H1 (cell line): ENCODE data around the gene RTP1. TPM values are rescaled to one million over a fixed set of nuclear protein-coding genes. Genes with fewer than 3 reads are reported as not detected.

Experiments used
- CTCF ChIA-PET: fragments of 300-600 bp; sonication (Branson Sonifier 250); formaldehyde crosslinking; loops from one replicate; lab custom pipeline; 2021; ENCODE audit not compliant: partially characterized antibody; lab: Charles Lee
- POLR2A ChIA-PET: fragments of 300-600 bp; sonication (Branson Sonifier 250); formaldehyde crosslinking; loops from one replicate; lab custom pipeline; 2021; ENCODE audit warnings: inconsistent platforms; ENCODE audit not compliant: partially characterized antibody; lab: Charles Lee
- DNase-seq, 2 experiments: peaks; one replicate each; pipeline versions ENCODE4 v3.0.0 to v3.0.0-alpha.2; 2010 to 2022; ENCODE audit warnings: low spot score in 2 of 2, low read depth in 1 of 2, mixed read lengths in 1 of 2
- FAIRE-seq: peaks from 2 replicates; lab custom pipeline; 2011; peaks lifted over from hg19 to GRCh38; lab: Jason Lieb, UNC
- H2AFZ ChIP-seq: 2 replicates; pipeline ENCODE4 v1.8.1; 2012; ENCODE audit warnings: low read length, inconsistent platforms
- H2AK5ac ChIP-seq: 2 replicates; pipeline ENCODE4 v1.6.1; 2013; ENCODE audit warnings: low read depth, low read length
- H2BK120ac ChIP-seq: replicated peaks from 2 replicates; pipeline ENCODE3; 2013; ENCODE audit warnings: low read depth, low read length, inconsistent platforms
- H2BK12ac ChIP-seq: 2 replicates; pipeline ENCODE4 v1.6.1; 2013; ENCODE audit warnings: low read depth, low read length
- H2BK15ac ChIP-seq: 2 replicates; pipeline ENCODE4 v1.6.1; 2013; ENCODE audit warnings: low read length
- H2BK20ac ChIP-seq: 2 replicates; pipeline ENCODE4 v1.6.1; 2013; ENCODE audit warnings: low read length
- H2BK5ac ChIP-seq: 2 replicates; pipeline ENCODE4 v1.6.1; 2013; ENCODE audit warnings: low read depth, low read length
- H3K14ac ChIP-seq: 2 replicates; pipeline ENCODE4 v1.6.1; 2013; ENCODE audit warnings: inconsistent platforms; ENCODE audit not compliant: insufficient read length
- H3K18ac ChIP-seq: 2 replicates; pipeline ENCODE4 v1.6.1; 2013; ENCODE audit warnings: low read length; ENCODE audit errors: extremely low read depth
- H3K23ac ChIP-seq: 2 replicates; pipeline ENCODE4 v1.6.1; 2013; ENCODE audit warnings: inconsistent platforms; ENCODE audit not compliant: insufficient read length
- H3K23me2 ChIP-seq: 2 replicates; pipeline ENCODE4 v1.6.1; 2013; ENCODE audit warnings: low read depth, low read length
- H3K27ac ChIP-seq: 2 replicates; pipeline ENCODE4 v1.6.1; 2011; ENCODE audit warnings: low read depth, low read length, inconsistent platforms
- H3K27me3 ChIP-seq, 4 experiments: replicated peaks in 1 of 4; 1 replicate in 1 of 4; 2 replicates in 3 of 4; pipeline versions ENCODE4 v1.6.1 to v1.8.1; 2011 to 2013; ENCODE audit warnings: low read length in 3 of 4, mild to moderate bottlenecking in 3 of 4, inconsistent platforms in 2 of 4, mixed read lengths in 2 of 4, moderate library complexity in 1 of 4; ENCODE audit not compliant: control insufficient read depth in 3 of 4, insufficient read depth in 3 of 4; ENCODE audit errors: extremely low read depth in 1 of 4
- H3K36me3 ChIP-seq, 4 experiments: 2 replicates each; pipeline versions ENCODE4 v1.6.1 to v1.8.1; 2011 to 2013; ENCODE audit warnings: mild to moderate bottlenecking in 4 of 4, low read length in 3 of 4, moderate library complexity in 2 of 4, control low read depth in 1 of 4, inconsistent platforms in 1 of 4; ENCODE audit not compliant: insufficient read depth in 4 of 4, control insufficient read depth in 2 of 4
- H3K4ac ChIP-seq: replicated peaks from 2 replicates; pipeline ENCODE3; 2013; ENCODE audit warnings: low read length, low read depth, mixed read lengths, inconsistent platforms; ENCODE audit not compliant: insufficient read length
- H3K4me1 ChIP-seq, 4 experiments: replicated peaks in 1 of 4; 1 replicate in 1 of 4; 2 replicates in 3 of 4; pipeline versions ENCODE4 v1.6.1 to v1.8.1; 2011 to 2013; ENCODE audit warnings: low read length in 3 of 4, inconsistent platforms in 2 of 4, mixed read lengths in 1 of 4; ENCODE audit not compliant: insufficient read depth in 4 of 4, control insufficient read depth in 3 of 4
- H3K4me2 ChIP-seq, 2 experiments: 2 replicates each; pipeline versions ENCODE4 v1.6.1 to v1.8.1; 2011 to 2013; ENCODE audit warnings: low read depth in 2 of 2, low read length in 2 of 2, control low read depth in 1 of 2, inconsistent platforms in 1 of 2, mild to moderate bottlenecking in 1 of 2; ENCODE audit not compliant: insufficient read depth in 1 of 2
- H3K4me3 ChIP-seq, 4 experiments: fragments of 200-600, 300-600 bp in 1 of 4; sonication (generic), shearing (Covaris generic), sonication (Bioruptor Twin) in 1 of 4; 2 replicates each; pipeline versions ENCODE4 v1.5.1 to v1.8.1; 2011 to 2016; ENCODE audit warnings: low read length in 4 of 4, low read depth in 3 of 4, control low read depth in 2 of 4, inconsistent platforms in 2 of 4, mild to moderate bottlenecking in 2 of 4, mixed read lengths in 1 of 4, moderate library complexity in 1 of 4; ENCODE audit not compliant: insufficient read depth in 2 of 4; ENCODE audit errors: extremely low read depth in 1 of 4
- H3K56ac ChIP-seq: replicated peaks from 2 replicates; pipeline ENCODE3; 2013; ENCODE audit warnings: low read depth, mild to moderate bottlenecking, mixed read lengths, low read length, inconsistent platforms; ENCODE audit not compliant: insufficient read length
- H3K79me1 ChIP-seq: 2 replicates; pipeline ENCODE4 v1.6.1; 2013; ENCODE audit warnings: low read depth, low read length, control low read depth
- H3K79me2 ChIP-seq, 2 experiments: 2 replicates each; pipeline versions ENCODE4 v1.6.1 to v1.8.1; 2012 to 2013; ENCODE audit warnings: low read length in 2 of 2, mild to moderate bottlenecking in 2 of 2, inconsistent platforms in 1 of 2; ENCODE audit not compliant: insufficient read depth in 2 of 2, control insufficient read depth in 1 of 2
- H3K9ac ChIP-seq, 4 experiments: replicated peaks in 1 of 4; 1 replicate in 1 of 4; 2 replicates in 3 of 4; pipeline versions ENCODE4 v1.6.1 to v1.8.1; 2011 to 2013; ENCODE audit warnings: low read depth in 3 of 4, low read length in 3 of 4, control low read depth in 2 of 4, mild to moderate bottlenecking in 2 of 4, moderate library complexity in 2 of 4, inconsistent platforms in 1 of 4; ENCODE audit errors: extremely low read depth in 1 of 4
- H3K9me3 ChIP-seq, 2 experiments: 2 replicates each; pipeline versions ENCODE4 v1.6.1 to v1.8.1; 2012 to 2013; ENCODE audit warnings: mild to moderate bottlenecking in 2 of 2, moderate library complexity in 2 of 2, control low read depth in 1 of 2, inconsistent platforms in 1 of 2, low read depth in 1 of 2, low read length in 1 of 2, mixed read lengths in 1 of 2; ENCODE audit not compliant: insufficient read depth in 2 of 2
- H4K20me1 ChIP-seq, 2 experiments: replicated peaks in 1 of 2; 2 replicates each; pipeline versions ENCODE3 to v1.8.1; 2011 to 2013; ENCODE audit warnings: inconsistent platforms in 2 of 2, low read length in 2 of 2, mild to moderate bottlenecking in 1 of 2; ENCODE audit not compliant: insufficient read depth in 2 of 2, control insufficient read depth in 1 of 2
- H4K5ac ChIP-seq: 2 replicates; pipeline ENCODE4 v1.6.1; 2013; ENCODE audit warnings: low read length, low read depth, mixed read lengths, inconsistent platforms; ENCODE audit not compliant: insufficient read length
- H4K8ac ChIP-seq: 2 replicates; pipeline ENCODE4 v1.8.0; 2013; ENCODE audit warnings: mild to moderate bottlenecking, moderate library complexity, low read length, inconsistent platforms; ENCODE audit not compliant: insufficient read depth; ENCODE audit errors: extremely low read depth
- H4K91ac ChIP-seq: replicated peaks from 2 replicates; pipeline ENCODE3; 2013; ENCODE audit warnings: low read length, mixed read lengths, inconsistent platforms; ENCODE audit not compliant: insufficient read length
- HDAC2 ChIP-seq, 2 experiments: fragments of 300-600 bp in 1 of 2; sonication (generic) in 1 of 2; IDR thresholded peaks; 2 replicates each; pipeline ENCODE4 v1.6.1; 2011 to 2012; ENCODE audit warnings: low read depth in 2 of 2, low read length in 2 of 2, mild to moderate bottlenecking in 2 of 2, moderate library complexity in 2 of 2, borderline replicate concordance in 1 of 2, inconsistent platforms in 1 of 2
- KDM5A ChIP-seq: fragments of 200-600 bp; IDR thresholded peaks from 2 replicates; pipeline ENCODE4 v1.7.1; 2012; ENCODE audit warnings: mild to moderate bottlenecking, low read length, inconsistent platforms, mixed read lengths
- NANOG ChIP-seq: IDR thresholded peaks from 2 replicates; pipeline ENCODE4 v1.6.1; 2011; ENCODE audit warnings: low read length, low read depth, mild to moderate bottlenecking, inconsistent platforms; ENCODE audit not compliant: insufficient read depth, poor library complexity, severe bottlenecking
- PHF8 ChIP-seq: fragments of 200-600 bp; sonication (generic); conservative IDR thresholded peaks from 2 replicates; pipeline ENCODE4 v1.7.1; 2012; ENCODE audit warnings: low read depth, mild to moderate bottlenecking, inconsistent platforms, low read length, moderate library complexity
- RAD21 ChIP-seq, 2 experiments: IDR thresholded peaks in 1 of 2; conservative IDR thresholded peaks in 1 of 2; 2 replicates each; pipeline ENCODE4 v1.6.1; 2011; ENCODE audit warnings: low read depth in 2 of 2, low read length in 2 of 2, improper control_type of control experiment in 1 of 2, inconsistent platforms in 1 of 2, mild to moderate bottlenecking in 1 of 2, moderate library complexity in 1 of 2
- YY1 ChIP-seq: IDR thresholded peaks from 2 replicates; pipeline ENCODE4 v1.6.1; 2011; ENCODE audit warnings: low read depth, mild to moderate bottlenecking, low read length
- WGBS, 2 experiments: shearing (Covaris generic) in 1 of 2; methylation state at CpG; one replicate each; pipeline versions ENCODE4 v1.1.6 to v1.1.7; 2013 to 2015; ENCODE audit warnings: low lambda C conversion rate in 2 of 2, mixed read lengths in 2 of 2, inconsistent platforms in 1 of 2, low coverage in 1 of 2, missing lambda C conversion rate in 1 of 2; ENCODE audit not compliant: insufficient replicate concordance in 2 of 2, insufficient coverage in 1 of 2, insufficient read length in 1 of 2; ENCODE audit errors: extremely low coverage in 1 of 2, missing lambda C conversion rate in 1 of 2; 5-methylcytosine and 5-hydroxymethylcytosine counted together
- polyA plus RNA-seq, 7 experiments: library from polyadenylated mRNA; depleted of rRNA in 3 of 7; stranded (reverse) in 5 of 7; unstranded in 2 of 7; fragments of >200 nt in 5 of 7; fragments of 200-250 nt in 2 of 7; gene quantifications; 1 replicate in 5 of 7; 2 replicates in 1 of 7; 4 replicates in 1 of 7; pipeline versions ENCODE4 v1.2.1 to v1.2.3, GENCODE V29; 2011 to 2013; ENCODE audit warnings: missing spikeins in 2 of 7, mixed read lengths in 2 of 7
- total RNA-seq: library from RNA; stranded (reverse); fragmentation: NEBNext Ultra II Directional; extraction: Animal tissue kit (Norgen Biotek cat#: 25700); gene quantifications from 2 replicates; pipeline ENCODE4 v1.2.1, GENCODE V29; 2021
- TF ChIP-seq, protein P1 (sequence below): IDR thresholded peaks from 2 replicates; pipeline ENCODE4 v1.6.1; 2011; ENCODE audit warnings: low read length, improper control_type of control experiment
- TF ChIP-seq, protein P2 (sequence below), 3 experiments: IDR thresholded peaks; 1 replicate in 2 of 3; 2 replicates in 1 of 3; pipeline versions ENCODE4 v1.5.1 to v1.6.1; 2011; ENCODE audit warnings: low read length in 3 of 3, mild to moderate bottlenecking in 3 of 3, inconsistent platforms in 2 of 3, low read depth in 1 of 3, moderate library complexity in 1 of 3; ENCODE audit not compliant: insufficient read depth in 1 of 3; ENCODE audit errors: control extremely low read depth in 1 of 3

The RTP1 gene
- total and polyA plus RNA-seq, 2 of the 8 experiments (the other 6 are each of a cell fraction or from before 2014, with no cell fraction given): 2.9 to 3.0 TPM

- H3K9ac ChIP-seq: no peak overlapping the region
- H4K5ac ChIP-seq: no peak overlapping the region
- H3K9me3 ChIP-seq: peaks cover under 1 to 5% of the 10 kb centered on the region in 2 experiments; a peak in 2 of 4 replicates
- peaks cover 0 to 6% (median under 1%) of the 10 kb centered on the region in 4 experiments; a peak in 3 of 8 replicates for H3K36me3 ChIP-seq
- no peaks in the 10 kb centered on the region for H3K23me2 ChIP-seq
- no peaks in the 10 kb centered on the region for H3K4me1 ChIP-seq
- FAIRE-seq (no peak), DNase-seq (peak in 1 of 2 experiments; percentile 77)
- no peak overlapping the region for H2BK5ac ChIP-seq
- H3K4ac ChIP-seq: no peak overlapping the region
- no peak overlapping the region; the same call in 1 of the 2 replicates for H3K18ac ChIP-seq
- H3K4me2 ChIP-seq: no peak overlapping the region
- no peak overlapping the region for H2BK20ac ChIP-seq
- ChIA-PET POLR2A (interaction anchor here (1.3 to 2.0 kb wide), 6 partner anchors 9 to 23 kb away, joined by 4 to 6 read pairs (median 5); partner anchors contain the start of gene RPL39L), CTCF (interaction anchor here (0.6 to 6.1 kb wide), 27 partner anchors 10 to 657 kb away, joined by 3 to 95 read pairs (median 3); partner anchors contain the start of gene RPL39L)
- no peak overlapping the region for H4K91ac ChIP-seq
- H2AFZ ChIP-seq: no peak overlapping the region
- no peak overlapping the region for H3K23ac ChIP-seq
- no peaks in the 10 kb centered on the region for H4K20me1 ChIP-seq
- TF ChIP-seq, protein P1, sequence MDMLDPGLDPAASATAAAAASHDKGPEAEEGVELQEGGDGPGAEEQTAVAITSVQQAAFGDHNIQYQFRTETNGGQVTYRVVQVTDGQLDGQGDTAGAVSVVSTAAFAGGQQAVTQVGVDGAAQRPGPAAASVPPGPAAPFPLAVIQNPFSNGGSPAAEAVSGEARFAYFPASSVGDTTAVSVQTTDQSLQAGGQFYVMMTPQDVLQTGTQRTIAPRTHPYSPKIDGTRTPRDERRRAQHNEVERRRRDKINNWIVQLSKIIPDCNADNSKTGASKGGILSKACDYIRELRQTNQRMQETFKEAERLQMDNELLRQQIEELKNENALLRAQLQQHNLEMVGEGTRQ: no peak
- no peak for TF ChIP-seq KDM5A
- TF ChIP-seq RAD21 (IDR thresholded peaks at IDR 0.05 in 1 of 2, conservative IDR thresholded peaks at IDR 0.05 in 1 of 2; ENCODE audit: low read depth in 2 of 2, low read length in 2 of 2): peak; percentile 22 to 34; a peak in 3 of 4 replicates
- TF ChIP-seq, protein P2, sequence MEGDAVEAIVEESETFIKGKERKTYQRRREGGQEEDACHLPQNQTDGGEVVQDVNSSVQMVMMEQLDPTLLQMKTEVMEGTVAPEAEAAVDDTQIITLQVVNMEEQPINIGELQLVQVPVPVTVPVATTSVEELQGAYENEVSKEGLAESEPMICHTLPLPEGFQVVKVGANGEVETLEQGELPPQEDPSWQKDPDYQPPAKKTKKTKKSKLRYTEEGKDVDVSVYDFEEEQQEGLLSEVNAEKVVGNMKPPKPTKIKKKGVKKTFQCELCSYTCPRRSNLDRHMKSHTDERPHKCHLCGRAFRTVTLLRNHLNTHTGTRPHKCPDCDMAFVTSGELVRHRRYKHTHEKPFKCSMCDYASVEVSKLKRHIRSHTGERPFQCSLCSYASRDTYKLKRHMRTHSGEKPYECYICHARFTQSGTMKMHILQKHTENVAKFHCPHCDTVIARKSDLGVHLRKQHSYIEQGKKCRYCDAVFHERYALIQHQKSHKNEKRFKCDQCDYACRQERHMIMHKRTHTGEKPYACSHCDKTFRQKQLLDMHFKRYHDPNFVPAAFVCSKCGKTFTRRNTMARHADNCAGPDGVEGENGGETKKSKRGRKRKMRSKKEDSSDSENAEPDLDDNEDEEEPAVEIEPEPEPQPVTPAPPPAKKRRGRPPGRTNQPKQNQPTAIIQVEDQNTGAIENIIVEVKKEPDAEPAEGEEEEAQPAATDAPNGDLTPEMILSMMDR (IDR thresholded peaks at IDR 0.05; ENCODE audit: control extremely low read depth in 1 of 3, insufficient read depth in 1 of 3, low read depth in 1 of 3, low read length in 3 of 3): peak; percentile 32 to 63 (median 47)
- no peak for TF ChIP-seq PHF8
- TF ChIP-seq HDAC2 (IDR thresholded peaks at IDR 0.05; ENCODE audit: borderline replicate concordance in 1 of 2, low read depth in 2 of 2, low read length in 2 of 2): no peak
- TF ChIP-seq YY1: 0 out of 2 replicates have a peak, but pooled peaks have one; percentile 20
- no peak for TF ChIP-seq NANOG
- no peak overlapping the region for H2BK12ac ChIP-seq
- 71% methylated on average over 2 of the region's 2 CpGs; no CpG with 5 or more reads in 1 of the 2 experiments for WGBS, 2 experiments
- H4K8ac ChIP-seq: no peak overlapping the region
- no peaks in the 10 kb centered on the region for H3K27me3 ChIP-seq
- no peak overlapping the region for H3K4me3 ChIP-seq
- peaks cover 0 to 14% of the 10 kb centered on the region in 2 experiments; a peak in 2 of 4 replicates for H3K79me2 ChIP-seq
- no peak overlapping the region for H3K27ac ChIP-seq
- H2BK120ac ChIP-seq: no peak overlapping the region
- H3K79me1 ChIP-seq: no peaks in the 10 kb centered on the region
- H3K56ac ChIP-seq: no peak overlapping the region
- no peak overlapping the region for H2BK15ac ChIP-seq
- H2AK5ac ChIP-seq: no peak overlapping the region
- no peak overlapping the region for H3K14ac ChIP-seq
Measured at GRCh38 chr3:187150599-187150998, 46.7 kb upstream of the RTP1 start.
